HG03280 (cell line): Measurements from ENCODE around the gene FBXL5.
A peak's percentile ranks its signal among the peaks of the same experiment; 100 is the strongest.

Source experiments
- ATAC-seq: cut with Tn5 transposase; IDR thresholded peaks from one replicate; pipeline ENCODE4 v1.9.1; 2021; ENCODE audit warnings: mild to moderate bottlenecking, moderate library complexity; ENCODE audit not compliant: unreplicated experiment

The FBXL5 gene

GRCh38 chr4:15655223-15656037, at the start of gene FBXL5:
Gene FBXL5 (minus strand): TSS chr4:15655357. CDS start chr4:15655287, 70 bp downstream.
- ATAC-seq = peak; percentile 73

GRCh38 chr4:15704129-15704528, 49.0 kb upstream of the FBXL5 start:
- no peak for ATAC-seq

- no peak for ATAC-seq
Measured at GRCh38 chr4:15703439-15703838, 48.3 kb upstream of the FBXL5 start.

GRCh38 chr4:15702941-15703403, 47.8 kb upstream of the FBXL5 start, which contains the start of gene BST1:
Gene BST1 (plus strand): TSS chr4:15703065. CDS start chr4:15703145, 80 bp downstream.
- ATAC-seq = peak; percentile 56

- no peak for ATAC-seq
Measured at GRCh38 chr4:15696866-15697265, 41.7 kb upstream of the FBXL5 start.

GRCh38 chr4:15695729-15696128, 40.6 kb upstream of the FBXL5 start:
- no peak for ATAC-seq

GRCh38 chr4:15695240-15695699, 40.1 kb upstream of the FBXL5 start:
- ATAC-seq = no peak

GRCh38 chr4:15694431-15694830, 39.3 kb upstream of the FBXL5 start:
- ATAC-seq = no peak

- ATAC-seq = no peak
Measured at GRCh38 chr4:15692602-15693001, 37.4 kb upstream of the FBXL5 start.

GRCh38 chr4:15691346-15692135, 36.4 kb upstream of the FBXL5 start:
- no peak for ATAC-seq

- ATAC-seq = no peak
Measured at GRCh38 chr4:15690020-15690809, 35.1 kb upstream of the FBXL5 start.

GRCh38 chr4:15689540-15689939, 34.4 kb upstream of the FBXL5 start:
- no peak for ATAC-seq

- ATAC-seq = no peak
Measured at GRCh38 chr4:15688051-15688450, 32.9 kb upstream of the FBXL5 start.

GRCh38 chr4:15684498-15684897, 29.3 kb upstream of the FBXL5 start:
- ATAC-seq = no peak

GRCh38 chr4:15683143-15683495, 28.0 kb upstream of the FBXL5 start:
- no peak for ATAC-seq

- no peak for ATAC-seq
Measured at GRCh38 chr4:15682242-15683142, 27.3 kb upstream of the FBXL5 start.

- peak; percentile 92 for ATAC-seq
Measured at GRCh38 chr4:15681372-15682241, 26.4 kb upstream of the FBXL5 start, which contains the start of gene FAM200B. Gene FAM200B (plus strand): TSS chr4:15681827. CDS start chr4:15686978, 5,151 bp downstream.

- ATAC-seq = no peak
Measured at GRCh38 chr4:15681067-15681371, 25.9 kb upstream of the FBXL5 start.

GRCh38 chr4:15677507-15677988, 22.4 kb upstream of the FBXL5 start:
- ATAC-seq = no peak
